Keratinocyte (primary cell): ENCODE data around the gene CDC34. TPM values are rescaled to one million over a fixed set of nuclear protein-coding genes. Genes with fewer than 3 reads are reported as not detected.
A peak's percentile ranks its signal among the peaks of the same experiment; 100 is the strongest.

ENCODE experiments used
- DNase-seq: peaks from one replicate; pipeline ENCODE4 v3.0.0-alpha.2; 2011; ENCODE audit warnings: low read depth, missing footprints, low spot score
- FAIRE-seq: peaks from 2 replicates; lab custom pipeline; 2011; peaks lifted over from hg19 to GRCh38; lab: Jason Lieb, UNC
- H2AFZ ChIP-seq: 2 replicates; pipeline ENCODE4 v1.6.0; 2012; ENCODE audit warnings: low read length, control low read depth, inconsistent platforms; ENCODE audit not compliant: control insufficient read depth
- H3K27ac ChIP-seq: 2 replicates; pipeline ENCODE4 v1.5.1; 2011; ENCODE audit warnings: low read length; ENCODE audit not compliant: control insufficient read depth, insufficient read depth
- H3K27me3 ChIP-seq: 3 replicates; pipeline ENCODE4 v1.6.0; 2011; ENCODE audit warnings: low read length; ENCODE audit not compliant: control insufficient read depth, insufficient read depth; ENCODE audit errors: extremely low read depth
- H3K36me3 ChIP-seq, 2 experiments: 2 replicates in 1 of 2; 3 replicates in 1 of 2; pipeline ENCODE4 v1.5.1; 2011; ENCODE audit warnings: low read length in 2 of 2, mild to moderate bottlenecking in 1 of 2; ENCODE audit not compliant: control insufficient read depth in 2 of 2, insufficient read depth in 2 of 2; ENCODE audit errors: extremely low read depth in 1 of 2
- H3K4me1 ChIP-seq: 3 replicates; pipeline ENCODE4 v1.5.1; 2011; ENCODE audit warnings: low read length; ENCODE audit not compliant: control insufficient read depth, insufficient read depth; ENCODE audit errors: extremely low read depth
- H3K4me2 ChIP-seq: 3 replicates; pipeline ENCODE4 v1.6.0; 2011; ENCODE audit warnings: low read depth, low read length; ENCODE audit not compliant: control insufficient read depth, insufficient read depth; ENCODE audit errors: extremely low read depth
- H3K4me3 ChIP-seq, 3 experiments: fragments of 200-600 bp in 1 of 3; sonication (generic) in 1 of 3; 2 replicates in 2 of 3; 3 replicates in 1 of 3; pipeline ENCODE4 v1.5.1; 2011 to 2016; ENCODE audit warnings: low read length in 3 of 3, mild to moderate bottlenecking in 3 of 3, control low read depth in 2 of 3, inconsistent platforms in 1 of 3, low read depth in 1 of 3, mixed read lengths in 1 of 3, mixed run types in 1 of 3, moderate library complexity in 1 of 3; ENCODE audit not compliant: control insufficient read depth in 2 of 3, insufficient read depth in 2 of 3; ENCODE audit errors: extremely low read depth in 1 of 3
- H3K79me2 ChIP-seq: 2 replicates; pipeline ENCODE4 v1.6.0; 2012; ENCODE audit warnings: low read length; ENCODE audit not compliant: control insufficient read depth, insufficient read depth
- H3K9ac ChIP-seq: 3 replicates; pipeline ENCODE4 v1.6.0; 2011; ENCODE audit warnings: low read length; ENCODE audit not compliant: control insufficient read depth, insufficient read depth; ENCODE audit errors: extremely low read depth
- H3K9me1 ChIP-seq: 3 replicates; pipeline ENCODE4 v1.6.0; 2011; ENCODE audit warnings: low read length; ENCODE audit not compliant: control insufficient read depth, insufficient read depth; ENCODE audit errors: extremely low read depth
- H3K9me3 ChIP-seq: 2 replicates; pipeline ENCODE4 v1.5.1; 2012; ENCODE audit warnings: low read depth, low read length; ENCODE audit not compliant: control insufficient read depth
- H4K20me1 ChIP-seq: 3 replicates; pipeline ENCODE4 v1.6.0; 2011; ENCODE audit warnings: low read length; ENCODE audit not compliant: control insufficient read depth, insufficient read depth; ENCODE audit errors: extremely low read depth
- CTCF ChIP-seq, 3 experiments: IDR thresholded peaks in 1 of 3; conservative IDR thresholded peaks in 1 of 3; optimal IDR thresholded peaks in 1 of 3; 2 replicates in 2 of 3; 3 replicates in 1 of 3; pipeline versions ENCODE3 to v1.5.1; 2011; ENCODE audit warnings: low read length in 3 of 3, mild to moderate bottlenecking in 3 of 3, moderate library complexity in 2 of 3, control low read depth in 1 of 3, inconsistent platforms in 1 of 3; ENCODE audit not compliant: insufficient read depth in 2 of 3; ENCODE audit errors: extremely low read depth in 1 of 3
- EZH2 ChIP-seq: IDR thresholded peaks from one replicate; pipeline ENCODE4 v1.6.1; 2012; ENCODE audit warnings: inconsistent platforms, mild to moderate bottlenecking, low read length, moderate library complexity
- dilution Hi-C: fragments of 300-500 bp; cut with MboI; formaldehyde crosslinking; loops from one replicate; pipeline ENCODE4 v1.7.0; 2020; ENCODE audit warnings: low sequenced_read_pairs; ENCODE audit not compliant: extremely low pct_ligation_motif_present
- polyA plus RNA-seq, 5 experiments: library from polyadenylated mRNA; depleted of rRNA in 3 of 5; stranded (reverse) in 3 of 5; stranded (forward) in 1 of 5; unstranded in 1 of 5; fragments of >200 nt; gene quantifications; 1 replicate in 1 of 5; 2 replicates in 3 of 5; 3 replicates in 1 of 5; pipeline versions ENCODE4 v1.2.1 to v1.2.3, GENCODE V29; 2011 to 2012; ENCODE audit warnings: missing spikeins in 2 of 5, low read depth in 1 of 5, low replicate concordance in 1 of 5

CDC34 gene
- polyA plus RNA-seq, 1 donor (not counting 4 experiments of a cell fraction or from before 2014, with no cell fraction given), result 47.5 TPM

GRCh38 chr19:517721-518597, 13.6 kb upstream of the CDC34 start:
- no peak overlapping the region for H3K4me2 ChIP-seq
- no peak overlapping the region for H3K4me3 ChIP-seq
- dilution Hi-C loops, result no loop called here
- DNase-seq (no peak), FAIRE-seq (no peak)
- H3K27ac ChIP-seq, result no peak overlapping the region
- no peaks in the 10 kb centered on the region for H3K9me3 ChIP-seq
- no peak overlapping the region for H2AFZ ChIP-seq
- no peaks in the 10 kb centered on the region for H4K20me1 ChIP-seq
- H3K79me2 ChIP-seq, result no peaks in the 10 kb centered on the region
- no peaks in the 10 kb centered on the region for H3K27me3 ChIP-seq
- no peak for TF ChIP-seq CTCF (optimal IDR thresholded peaks at IDR 0.05 in 1 of 3, IDR thresholded peaks at IDR 0.05 in 1 of 3, conservative IDR thresholded peaks at IDR 0.05 in 1 of 3; ENCODE audit: extremely low read depth in 1 of 3, insufficient read depth in 2 of 3, low read length in 3 of 3)
- TF ChIP-seq EZH2, result no peak
- peaks cover 2% of the 10 kb centered on the region in 2 experiments for H3K36me3 ChIP-seq
- H3K9me1 ChIP-seq, result no peaks in the 10 kb centered on the region
- no peak overlapping the region for H3K9ac ChIP-seq
- no peaks in the 10 kb centered on the region for H3K4me1 ChIP-seq

GRCh38 chr19:518598-519231, 12.8 kb upstream of the CDC34 start:
- H3K4me1 ChIP-seq, result no peaks in the 10 kb centered on the region
- H3K27ac ChIP-seq, result no peak overlapping the region
- dilution Hi-C loops, result no loop called here

More at GRCh38 chr19:518598-519231, 12.8 kb upstream of the CDC34 start:
- Histone ChIP-seq H3K4me3 (no peak overlapping the region), H3K36me3 (peaks cover 2% of the 10 kb centered on the region in 2 experiments), H3K9ac (no peak overlapping the region), H4K20me1 (no peaks in the 10 kb centered on the region), H3K79me2 (no peaks in the 10 kb centered on the region), H3K9me1 (no peaks in the 10 kb centered on the region), H2AFZ (no peak overlapping the region), H3K27me3 (no peaks in the 10 kb centered on the region), H3K4me2 (no peak overlapping the region), H3K9me3 (no peaks in the 10 kb centered on the region)
- DNase-seq, result no peak
- no peak for FAIRE-seq
- TF ChIP-seq CTCF (optimal IDR thresholded peaks at IDR 0.05 in 1 of 3, IDR thresholded peaks at IDR 0.05 in 1 of 3, conservative IDR thresholded peaks at IDR 0.05 in 1 of 3; ENCODE audit: extremely low read depth in 1 of 3, insufficient read depth in 2 of 3, low read length in 3 of 3) (peak in 2 of 3 experiments; percentile 29 to 68), EZH2 (no peak)
